ENCODE measurements around the gene PROCA1.

Gene PROCA1

GRCh38 chr17:28705728-28706334 lies 5.9 kb downstream of the PROCA1 start:
- no peak for DNase-seq

GRCh38 chr17:28705074-28705659 lies 6.5 kb downstream of the PROCA1 start:
- DNase-seq: no peak

GRCh38 chr17:28704219-28704858 lies 7.3 kb downstream of the PROCA1 start:
- DNase-seq: no peak

- DNase-seq: no peak
Observed at GRCh38 chr17:28703552-28704218, 8.0 kb downstream of the PROCA1 start.

GRCh38 chr17:28702752-28703150 lies 8.9 kb downstream of the PROCA1 start:
- DNase-seq: no peak

- DNase-seq: no peak
Observed at GRCh38 chr17:28702026-28702751, 9.5 kb downstream of the PROCA1 start.

- no peak for DNase-seq
Observed at GRCh38 chr17:28700830-28701492, 10.7 kb downstream of the PROCA1 start.

- no peak for DNase-seq
Observed at GRCh38 chr17:28700278-28700677, 11.4 kb downstream of the PROCA1 start.

GRCh38 chr17:28698253-28698941 lies 13.3 kb downstream of the PROCA1 start:
- peak; percentile 98 for DNase-seq

GRCh38 chr17:28693869-28694268 lies 17.8 kb downstream of the PROCA1 start:
- no peak for DNase-seq

GRCh38 chr17:28689011-28689410 lies 22.7 kb downstream of the PROCA1 start:
- no peak for DNase-seq

- no peak for DNase-seq
Observed at GRCh38 chr17:28688481-28688880, 23.2 kb downstream of the PROCA1 start.

- DNase-seq: no peak
Observed at GRCh38 chr17:28686296-28686695, 25.4 kb downstream of the PROCA1 start.

- no peak for DNase-seq
Observed at GRCh38 chr17:28685366-28685765, 26.3 kb downstream of the PROCA1 start.

- peak; percentile 67 to 73 for DNase-seq
Observed at GRCh38 chr17:28684963-28685362, 26.7 kb downstream of the PROCA1 start.

- DNase-seq: no peak
Observed at GRCh38 chr17:28682655-28683054, 29.0 kb downstream of the PROCA1 start.

GRCh38 chr17:28675980-28676379 lies 35.7 kb downstream of the PROCA1 start:
- DNase-seq: peak; percentile 94 to 97

- DNase-seq: peak in 1 of 2 experiments; percentile 19
Observed at GRCh38 chr17:28675490-28675889, 36.2 kb downstream of the PROCA1 start.

GRCh38 chr17:28669918-28670317 lies 41.8 kb downstream of the PROCA1 start:
- no peak for DNase-seq

- DNase-seq: no peak
Observed at GRCh38 chr17:28667870-28668269, 43.8 kb downstream of the PROCA1 start.

- no peak for DNase-seq
Observed at GRCh38 chr17:28665994-28666393, 45.7 kb downstream of the PROCA1 start.

- no peak for DNase-seq
Observed at GRCh38 chr17:28663723-28664122, 48.0 kb downstream of the PROCA1 start.

All from NCI-H526 (cell line).